CD4-positive, alpha-beta T cell treated with Interleukin-15 for 1 hour (primary cell): ENCODE results near the gene PLSCR5.

Experiments used
- DNase-seq: peaks from one replicate; pipeline ENCODE4 v3.0.0-alpha.2; 2020

Gene PLSCR5

DNA sequence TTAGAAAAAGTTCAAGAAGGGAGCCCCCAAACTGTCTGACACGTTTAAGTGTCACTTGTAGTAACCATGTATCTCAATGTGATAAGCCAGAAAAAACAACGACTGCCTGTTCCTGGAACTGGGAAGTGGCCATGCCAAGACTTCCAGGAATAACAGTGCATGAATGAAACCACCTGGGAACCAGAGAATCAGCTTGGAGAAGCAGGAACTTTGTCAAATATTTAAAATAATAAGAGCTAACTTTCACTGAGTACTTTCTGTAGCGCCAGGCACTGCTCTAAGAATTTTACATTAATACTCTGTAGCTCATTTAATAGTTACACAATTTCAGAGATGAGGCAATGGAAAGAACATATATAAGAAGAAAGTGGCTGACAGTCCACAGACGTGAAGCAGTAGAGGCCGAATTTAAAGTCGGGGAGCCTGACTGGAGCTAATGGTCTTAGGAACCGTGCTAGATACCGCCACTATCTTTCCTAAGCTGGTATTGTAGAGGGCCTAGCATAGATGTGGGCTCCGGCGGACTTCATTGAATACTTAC lies 61.6 kb downstream of the PLSCR5 start:
- no peak for DNase-seq

DNA sequence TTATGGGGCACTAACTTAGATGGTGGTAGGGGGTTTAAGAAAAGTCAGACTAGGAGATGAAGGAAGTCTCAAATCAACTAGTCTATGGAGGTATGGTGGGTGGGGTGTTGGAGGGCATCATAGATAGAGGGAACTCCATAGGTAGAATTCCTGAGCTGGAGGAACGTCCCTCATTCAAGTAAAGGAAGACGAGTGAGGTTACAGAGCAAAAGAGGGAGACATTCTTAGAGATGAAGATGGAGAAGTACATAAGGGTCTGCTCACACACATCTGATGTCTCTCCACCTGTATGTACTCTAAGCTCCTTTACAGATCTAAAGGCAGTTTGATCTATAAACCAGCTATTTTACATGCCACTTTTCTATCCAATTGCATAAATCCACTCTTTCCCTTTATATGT lies 62.2 kb downstream of the PLSCR5 start:
- DNase-seq = no peak

DNA sequence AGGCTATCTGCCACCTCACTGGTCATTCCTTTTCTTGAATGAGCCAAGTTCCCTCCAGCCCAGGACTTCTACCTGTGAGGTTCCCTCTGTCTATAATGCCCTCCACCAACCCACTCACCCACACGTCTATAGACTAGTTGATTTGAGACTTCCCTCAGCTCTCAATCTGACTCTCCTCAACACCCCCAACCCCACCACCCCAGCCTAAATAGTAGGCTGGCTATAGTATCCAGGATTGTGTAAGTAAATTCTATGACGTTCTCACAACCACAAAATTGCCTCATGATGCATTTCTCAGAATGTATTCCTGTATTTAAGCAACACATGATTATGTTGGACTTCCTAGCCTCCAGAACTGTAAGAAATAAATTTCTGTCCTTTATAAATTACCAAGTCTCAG lies 63.0 kb downstream of the PLSCR5 start:
- peak; percentile 23 for DNase-seq

DNA sequence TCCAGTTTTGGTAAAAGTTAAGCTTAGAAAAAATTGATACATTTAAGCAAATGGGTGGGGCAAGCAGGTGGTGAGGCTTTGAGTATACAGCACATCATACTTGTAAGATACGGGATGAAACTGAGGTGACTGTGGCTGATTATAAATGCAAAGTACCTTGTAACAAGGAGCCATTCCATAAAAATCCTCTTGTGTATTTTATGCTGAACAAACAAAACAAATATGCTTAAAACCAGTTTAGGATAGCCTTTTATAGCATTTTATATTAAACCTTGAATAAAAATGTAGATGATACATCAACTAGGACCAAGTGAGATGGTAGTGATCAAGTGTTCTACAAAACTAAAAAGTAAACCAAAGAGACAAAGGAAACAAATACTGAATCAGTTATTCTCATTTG lies 64.2 kb downstream of the PLSCR5 start:
- no peak for DNase-seq

DNA sequence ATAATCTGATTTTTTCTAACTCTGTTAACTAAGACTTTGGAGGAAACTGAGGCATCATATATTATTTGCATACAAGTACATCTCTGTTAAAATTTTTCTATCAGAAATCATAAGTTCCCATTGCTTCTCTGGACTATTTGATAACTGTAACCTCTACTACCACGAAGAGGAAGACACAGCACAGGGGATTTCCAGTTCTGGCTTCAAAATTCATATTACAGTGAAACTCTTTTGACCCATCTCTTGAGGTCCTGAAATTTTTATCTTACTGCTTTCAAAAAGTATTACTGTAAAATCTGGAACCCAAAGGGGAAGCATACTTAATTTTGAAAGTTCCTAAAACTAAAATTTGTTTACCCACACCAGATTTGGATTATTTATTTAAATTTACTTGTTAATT lies 64.9 kb downstream of the PLSCR5 start:
- no peak for DNase-seq

DNA sequence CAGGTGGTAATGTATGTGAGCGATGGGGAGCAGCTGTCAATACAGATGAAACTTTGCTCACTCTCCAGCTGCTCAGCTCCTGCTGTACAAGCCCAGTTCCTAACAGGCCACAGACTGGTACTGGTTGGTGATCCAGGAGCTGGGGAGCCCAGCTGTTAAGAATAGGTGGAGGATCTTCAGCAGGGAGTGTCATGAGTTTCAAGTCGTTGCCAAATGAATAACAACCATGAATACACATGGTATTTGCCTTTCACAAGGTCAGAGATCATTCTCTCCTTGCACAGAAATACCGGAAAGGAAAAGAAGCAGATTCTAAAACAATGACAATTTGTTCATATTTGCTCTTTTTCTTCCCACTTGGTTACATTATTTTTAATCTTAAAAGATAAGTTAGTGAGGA lies 65.8 kb downstream of the PLSCR5 start:
- no peak for DNase-seq

DNA sequence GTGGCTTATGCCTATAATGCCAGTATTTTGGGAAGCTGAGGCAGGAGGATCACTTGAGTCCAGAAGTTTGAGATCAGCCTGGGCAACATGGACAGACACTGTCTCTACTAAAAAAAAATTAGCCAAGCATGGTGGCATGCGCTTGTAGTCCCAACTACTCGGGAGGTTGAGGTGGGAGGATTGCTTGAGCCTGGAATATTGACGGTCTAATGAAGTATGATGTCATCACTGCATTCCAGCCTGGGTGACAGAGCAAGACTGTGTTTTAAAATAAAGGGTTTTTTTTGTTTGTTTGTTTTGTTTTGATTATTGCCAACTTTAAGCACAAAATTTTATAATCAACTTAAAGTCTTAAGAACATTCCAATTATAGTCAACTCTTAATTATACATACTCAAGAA lies 67.5 kb downstream of the PLSCR5 start:
- DNase-seq = no peak

DNA sequence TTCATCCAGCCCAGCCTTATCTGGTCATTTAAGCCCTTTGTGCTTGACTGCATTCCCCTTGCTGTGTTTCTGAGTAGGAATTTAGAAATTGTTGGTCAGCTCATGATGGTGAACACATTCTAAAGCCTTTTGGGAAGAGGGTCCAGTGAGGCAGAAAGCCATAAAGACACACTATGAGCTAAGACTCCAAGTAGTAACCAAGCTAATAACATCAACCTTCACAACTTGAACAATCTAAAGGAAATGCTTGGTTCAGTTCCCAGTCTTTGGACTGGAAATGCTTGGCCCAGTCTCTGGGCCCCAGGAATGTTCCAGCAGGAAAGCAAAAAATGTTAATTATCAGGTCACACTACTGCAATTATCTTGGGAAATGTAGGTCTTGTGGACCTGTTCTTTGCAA lies 68.5 kb downstream of the PLSCR5 start:
- DNase-seq = no peak
